ACHN (cell line): ENCODE measurements around the gene PLB1.

Experiments used
- DNase-seq: peaks from one replicate; pipeline ENCODE4 v3.0.0-alpha.2; 2015
- in situ Hi-C: cut with HindIII; loops from 2 replicates; pipeline ENCODE4 v1.10.0; 2017; ENCODE audit warnings: low sequenced_read_pairs, low pct_ligation_motif_present, low pct_unique_long_range_greater_than_20kb

Gene PLB1

GRCh38 chr2:28521663-28522062 lies 25.8 kb downstream of the PLB1 start:
- in situ Hi-C loops = no loop called here
- no peak for DNase-seq

GRCh38 chr2:28522481-28522880 lies 26.6 kb downstream of the PLB1 start:
- no peak for DNase-seq
- in situ Hi-C loops = no loop called here

- no peak for DNase-seq
- in situ Hi-C loops = no loop called here
Observed at GRCh38 chr2:28523902-28524301, 28.0 kb downstream of the PLB1 start.

GRCh38 chr2:28525481-28525880 lies 29.6 kb downstream of the PLB1 start:
- no peak for DNase-seq
- in situ Hi-C loops = no loop called here

GRCh38 chr2:28526527-28527132 lies 30.8 kb downstream of the PLB1 start:
- in situ Hi-C loops = no loop called here
- DNase-seq = no peak

- no peak for DNase-seq
- in situ Hi-C loops = no loop called here
Observed at GRCh38 chr2:28527196-28527595, 31.3 kb downstream of the PLB1 start.

- in situ Hi-C loops = no loop called here
- DNase-seq = no peak
Observed at GRCh38 chr2:28528206-28528605, 32.3 kb downstream of the PLB1 start.

GRCh38 chr2:28530782-28531181 lies 34.9 kb downstream of the PLB1 start:
- no peak for DNase-seq

GRCh38 chr2:28532399-28532798 lies 36.5 kb downstream of the PLB1 start:
- in situ Hi-C loops = no loop called here
- DNase-seq = no peak

More at GRCh38 chr2:28530782-28531181, 34.9 kb downstream of the PLB1 start:
- in situ Hi-C loops = no loop called here

GRCh38 chr2:28533044-28533680 lies 37.3 kb downstream of the PLB1 start:
- DNase-seq = no peak
- in situ Hi-C loops = no loop called here

GRCh38 chr2:28534817-28535216 lies 39.0 kb downstream of the PLB1 start:
- in situ Hi-C loops = no loop called here
- DNase-seq = no peak

GRCh38 chr2:28538134-28538533 lies 42.3 kb downstream of the PLB1 start:
- DNase-seq = no peak
- in situ Hi-C loops = no loop called here

GRCh38 chr2:28538652-28539051 lies 42.8 kb downstream of the PLB1 start:
- no peak for DNase-seq
- in situ Hi-C loops = no loop called here

- in situ Hi-C loops = no loop called here
- no peak for DNase-seq
Observed at GRCh38 chr2:28539118-28539541, 43.3 kb downstream of the PLB1 start.

GRCh38 chr2:28543316-28544035 lies 47.6 kb downstream of the PLB1 start:
- in situ Hi-C loops = no loop called here
- DNase-seq = no peak

GRCh38 chr2:28544036-28544346 lies 48.1 kb downstream of the PLB1 start:
- in situ Hi-C loops = no loop called here
- DNase-seq = no peak

GRCh38 chr2:28544405-28544921 lies 48.6 kb downstream of the PLB1 start:
- in situ Hi-C loops = no loop called here
- no peak for DNase-seq

- in situ Hi-C loops = no loop called here
Observed at GRCh38 chr2:28544922-28545589, 49.2 kb downstream of the PLB1 start.

GRCh38 chr2:28545590-28546200 lies 49.8 kb downstream of the PLB1 start:
- in situ Hi-C loops = no loop called here
- no peak for DNase-seq

More at GRCh38 chr2:28544922-28545589, 49.2 kb downstream of the PLB1 start:
- DNase-seq = no peak
